Amygdala (tissue), 56 donors: ENCODE results near the gene SQSTM1.

Experiments used
- DNase-seq, 56 donors: peaks; one replicate each; lab custom pipeline; 2025; lab: John Stamatoyannopoulos, UW

The SQSTM1 gene

GRCh38 chr5:179885491-179886090, 64.9 kb downstream of the SQSTM1 start:
- DNase-seq = no peak

- DNase-seq = no peak
Measured at GRCh38 chr5:179886190-179886911, 65.6 kb downstream of the SQSTM1 start.

- no peak for DNase-seq
Measured at GRCh38 chr5:179887095-179887494, 66.4 kb downstream of the SQSTM1 start.
